Neutrophil (primary cell): ENCODE data around the gene PFN1.

ENCODE experiments used
- H3K27ac ChIP-seq: fragments of 200-600 bp; sonication (generic); 2 replicates; pipeline ENCODE4 v1.5.1; 2016; ENCODE audit warnings: mild to moderate bottlenecking, moderate library complexity
- H3K27me3 ChIP-seq: fragments of 200-600 bp; sonication (generic); 2 replicates; pipeline ENCODE4 v1.6.0; 2016; ENCODE audit warnings: mild to moderate bottlenecking
- H3K36me3 ChIP-seq: fragments of 200-600 bp; sonication (generic); 2 replicates; pipeline ENCODE4 v1.5.1; 2017
- H3K4me1 ChIP-seq, 2 experiments: fragments of 200-600 bp in 1 of 2; sonication (generic) in 1 of 2; 1 replicate in 1 of 2; 2 replicates in 1 of 2; pipeline versions ENCODE4 v1.5.1 to v1.6.1; 2013 to 2016; ENCODE audit warnings: low read depth in 1 of 2, low read length in 1 of 2, mild to moderate bottlenecking in 1 of 2, moderate library complexity in 1 of 2; ENCODE audit not compliant: control insufficient read depth in 1 of 2, insufficient read depth in 1 of 2
- H3K4me3 ChIP-seq, 2 experiments: fragments of 200-600 bp in 1 of 2; sonication (generic) in 1 of 2; 1 replicate in 1 of 2; 2 replicates in 1 of 2; pipeline ENCODE4 v1.5.1; 2013 to 2016; ENCODE audit warnings: low read depth in 1 of 2, low read length in 1 of 2, mild to moderate bottlenecking in 1 of 2, moderate library complexity in 1 of 2
- H3K9me3 ChIP-seq: fragments of 200-600 bp; sonication (generic); 2 replicates; pipeline ENCODE4 v1.5.1; 2016
- CTCF ChIP-seq: fragments of 200-600 bp; sonication (generic); IDR thresholded peaks from 2 replicates; pipeline ENCODE4 v1.5.1; 2016; ENCODE audit warnings: antibody characterized with exemption

Gene PFN1

GRCh38 chr17:4948166-4948930 lies at the start of gene PFN1:
TSS of gene PFN1 (minus strand) at chr17:4948530. CDS start at chr17:4948394, 136 bp downstream.
- H3K4me1 ChIP-seq: peaks cover 63 to 75% of the 10 kb centered on the region in 2 experiments
- peak within 1 kb of the TSS; percentile 99 for H3K4me3 ChIP-seq
- H3K9me3 ChIP-seq: no peaks in the 10 kb centered on the region
- H3K27ac ChIP-seq: peak within 1 kb of the TSS; percentile 96
- H3K27me3 ChIP-seq: no peaks in the 10 kb centered on the region
- peaks cover 24% of the 10 kb centered on the region for H3K36me3 ChIP-seq
- no peak for TF ChIP-seq CTCF

- Histone ChIP-seq H3K4me1 (peaks cover 30 to 36% of the 10 kb centered on the region in 2 experiments), H3K9me3 (no peaks in the 10 kb centered on the region), H3K36me3 (peaks cover 22% of the 10 kb centered on the region), H3K27ac (peak within 1 kb of the TSS; percentile 83), H3K27me3 (no peaks in the 10 kb centered on the region), H3K4me3 (peak within 1 kb of the TSS; percentile 69 to 87)
- peak; percentile 78 for TF ChIP-seq CTCF
These were observed 49.1 kb upstream of the PFN1 start, which contains the start of the genes INCA1 and KIF1C for GRCh38 chr17:4997302-4998026. TSS of gene INCA1 (minus strand) at chr17:4997522. CDS start at chr17:4994437, 3,085 bp downstream. TSS of gene KIF1C (plus strand) at chr17:4997950. CDS start at chr17:5000247, 2,297 bp downstream.

- Histone ChIP-seq H3K4me3 (no peak overlapping the region), H3K36me3 (no peaks in the 10 kb centered on the region), H3K9me3 (no peaks in the 10 kb centered on the region), H3K4me1 (peaks cover 29 to 31% of the 10 kb centered on the region in 2 experiments), H3K27me3 (no peaks in the 10 kb centered on the region), H3K27ac (no peak overlapping the region)
- TF ChIP-seq CTCF: no peak
These were observed 45.8 kb upstream of the PFN1 start for GRCh38 chr17:4994081-4994595.

- Histone ChIP-seq H3K4me3 (peak overlapping the region; percentile 84 to 98), H3K36me3 (peaks cover 13% of the 10 kb centered on the region), H3K27me3 (no peaks in the 10 kb centered on the region), H3K27ac (peak overlapping the region; percentile 92), H3K4me1 (peaks cover 26 to 28% of the 10 kb centered on the region in 2 experiments), H3K9me3 (no peaks in the 10 kb centered on the region)
- no peak for TF ChIP-seq CTCF
These were observed 39.6 kb upstream of the PFN1 start for GRCh38 chr17:4987767-4988567.
